HepG2 (cell line): ENCODE measurements around the gene COLGALT1. TPM values are rescaled to one million over a fixed set of nuclear protein-coding genes. Genes with fewer than 3 reads are reported as not detected.

Experiments used
- AFF4 ChIP-seq: sonication (generic); formaldehyde crosslinking; IDR thresholded peaks from 2 replicates; pipeline ENCODE4 v1.4.0; 2020; ENCODE audit warnings: missing genetic modification reagents
- ARID5B ChIP-seq: IDR thresholded peaks from 2 replicates; pipeline ENCODE4 v1.4.0; 2020; ENCODE audit warnings: mild to moderate bottlenecking, missing genetic modification reagents
- BHLHE40 ChIP-seq: IDR thresholded peaks from 2 replicates; pipeline ENCODE4 v1.6.1; 2011; ENCODE audit warnings: low read length, improper control_type of control experiment
- GABPA ChIP-seq, 2 experiments: IDR thresholded peaks; 2 replicates each; pipeline ENCODE4 v1.6.1; 2011 to 2016; ENCODE audit warnings: low read depth in 2 of 2, low read length in 1 of 2, missing biosample characterization in 1 of 2, missing genetic modification characterization in 1 of 2
- HNF4A ChIP-seq: sonication (generic); formaldehyde crosslinking; IDR thresholded peaks from 2 replicates; pipeline ENCODE4 v1.4.0; 2020; ENCODE audit warnings: missing genetic modification reagents
- HOXA3 ChIP-seq: sonication (generic); formaldehyde crosslinking; IDR thresholded peaks from 2 replicates; pipeline ENCODE4 v1.5.0; 2020; ENCODE audit warnings: missing genetic modification reagents
- MEIS2 ChIP-seq: sonication (generic); formaldehyde crosslinking; IDR thresholded peaks from 2 replicates; pipeline ENCODE4 v1.9.0; 2021; ENCODE audit warnings: mild to moderate bottlenecking, missing genetic modification reagents
- MLLT10 ChIP-seq: sonication (generic); formaldehyde crosslinking; IDR thresholded peaks from 2 replicates; pipeline ENCODE4 v1.4.0; 2020; ENCODE audit warnings: missing genetic modification reagents
- NR3C1 ChIP-seq: sonication (generic); formaldehyde crosslinking; IDR thresholded peaks from 2 replicates; pipeline ENCODE4 v1.4.0; 2020; ENCODE audit warnings: missing genetic modification reagents
- PAX8 ChIP-seq: sonication (generic); formaldehyde crosslinking; IDR thresholded peaks from 2 replicates; pipeline ENCODE4 v1.8.0; 2022; ENCODE audit warnings: mild to moderate bottlenecking, missing genetic modification reagents, borderline replicate concordance
- PRDM15 ChIP-seq: sonication (generic); formaldehyde crosslinking; IDR thresholded peaks from 2 replicates; pipeline ENCODE4 v1.4.0; 2020; ENCODE audit warnings: missing genetic modification reagents
- THAP11 ChIP-seq: IDR thresholded peaks from 2 replicates; pipeline ENCODE4 v1.6.1; 2016; ENCODE audit warnings: missing biosample characterization, missing genetic modification reagents
- XRCC5 ChIP-seq: fragments of 200-400 bp; formaldehyde crosslinking; optimal IDR thresholded peaks from 2 replicates; pipeline ENCODE3; 2017; ENCODE audit warnings: mild to moderate bottlenecking, low read length
- ZFP37 ChIP-seq: sonication (generic); formaldehyde crosslinking; IDR thresholded peaks from 2 replicates; pipeline ENCODE4 v1.4.0; 2020; ENCODE audit warnings: missing genetic modification reagents, borderline replicate concordance
- ZMYM4 ChIP-seq: sonication (generic); formaldehyde crosslinking; IDR thresholded peaks from 2 replicates; pipeline ENCODE4 v1.8.1; 2023; ENCODE audit warnings: mild to moderate bottlenecking, missing genetic modification reagents
- ZNF225 ChIP-seq: sonication (generic); formaldehyde crosslinking; IDR thresholded peaks from 2 replicates; pipeline ENCODE4 v1.4.0; 2020; ENCODE audit warnings: mild to moderate bottlenecking, missing genetic modification reagents
- ZNF782 ChIP-seq: sonication (generic); formaldehyde crosslinking; IDR thresholded peaks from 2 replicates; pipeline ENCODE4 v1.4.0; 2020; ENCODE audit warnings: missing genetic modification reagents, mild to moderate bottlenecking, borderline replicate concordance
- ZSCAN21 ChIP-seq: sonication (generic); formaldehyde crosslinking; IDR thresholded peaks from 2 replicates; pipeline ENCODE4 v1.8.0; 2022; ENCODE audit warnings: mild to moderate bottlenecking, missing genetic modification reagents, moderate library complexity, borderline replicate concordance
- polyA plus RNA-seq, 8 experiments: library from polyadenylated mRNA; depleted of rRNA in 3 of 8; stranded (reverse) in 7 of 8; unstranded in 1 of 8; fragments of >200 nt; fragmentation: Illumina TruSeq in 4 of 8; extraction: Trizol in 4 of 8; gene quantifications; 2 replicates each; pipeline versions ENCODE4 v1.2.1 to v1.2.3, GENCODE V29; 2011 to 2016; ENCODE audit warnings: low read depth in 4 of 8, missing spikeins in 1 of 8, mixed read lengths in 1 of 8; ENCODE audit not compliant: insufficient read depth in 1 of 8
- total RNA-seq, 5 experiments: library from RNA; depleted of rRNA; stranded (reverse); fragments of >200 nt; fragmentation: Illumina TruSeq; extraction: Trizol; gene quantifications; 2 replicates each; pipeline ENCODE4 v1.2.3, GENCODE V29; 2016; ENCODE audit warnings: low read depth in 1 of 5

Gene COLGALT1
- total and polyA plus RNA-seq, 2 of the 13 experiments (the other 11 are each of a cell fraction or from before 2014, with no cell fraction given) = 58.0 to 211 TPM

- TF ChIP-seq HOXA3 = no peak
- TF ChIP-seq GABPA (IDR thresholded peaks at IDR 0.05; ENCODE audit: low read depth, low read length) = no peak
- TF ChIP-seq GABPA (CRISPR knock-in tag; IDR thresholded peaks at IDR 0.05; ENCODE audit: low read depth) = no peak
- TF ChIP-seq ZFP37 (CRISPR knock-in tag) = no peak
- no peak for TF ChIP-seq ZNF782 (CRISPR knock-in tag)
- TF ChIP-seq ARID5B (CRISPR knock-in tag) = 0 out of 2 replicates have a peak, but pooled peaks have one; percentile 25
- no peak for TF ChIP-seq ZSCAN21
- no peak for TF ChIP-seq PRDM15
- TF ChIP-seq XRCC5 = no peak
- no peak for TF ChIP-seq AFF4 (CRISPR knock-in tag)
- TF ChIP-seq HNF4A = peak; percentile 42; the same call in 1 of the 2 replicates
- 0 out of 2 replicates have a peak, but pooled peaks have one; percentile 8 for TF ChIP-seq THAP11 (CRISPR knock-in tag)
- no peak for TF ChIP-seq NR3C1 (CRISPR knock-in tag)
- no peak for TF ChIP-seq ZNF225 (CRISPR knock-in tag)
- no peak for TF ChIP-seq MEIS2 (CRISPR knock-in tag)
- no peak for TF ChIP-seq ZMYM4 (CRISPR knock-in tag)
- TF ChIP-seq PAX8 (CRISPR knock-in tag) = no peak
- peak; percentile 62; the same call in 1 of the 2 replicates for TF ChIP-seq BHLHE40
- TF ChIP-seq MLLT10 (CRISPR knock-in tag) = no peak
Observed at GRCh38 chr19:17529239-17530158, 25.9 kb upstream of the COLGALT1 start (continued).
